KMS-11 (cell line): ENCODE measurements around the gene NTN3.
A peak's percentile ranks its signal among the peaks of the same experiment; 100 is the strongest.

Experiments used
- H2AFZ ChIP-seq: fragments of 200-600 bp; sonication (generic); 2 replicates; pipeline ENCODE4 v1.6.1; 2016; ENCODE audit warnings: antibody characterized with exemption, mixed run types, low read depth
- H3K27ac ChIP-seq: fragments of 200-600 bp; sonication (generic); 2 replicates; pipeline ENCODE4 v1.6.1; 2016; ENCODE audit warnings: mild to moderate bottlenecking, mixed run types
- H3K27me3 ChIP-seq: fragments of 200-600 bp; sonication (generic); 2 replicates; pipeline ENCODE4 v1.6.1; 2017; ENCODE audit warnings: mild to moderate bottlenecking, low read depth, mixed run types, moderate library complexity; ENCODE audit not compliant: insufficient read depth
- H3K36me3 ChIP-seq: fragments of 200-600 bp; sonication (generic); 2 replicates; pipeline ENCODE4 v1.6.1; 2017; ENCODE audit warnings: mild to moderate bottlenecking, mixed run types; ENCODE audit not compliant: insufficient read depth
- H3K4me1 ChIP-seq: fragments of 200-600 bp; sonication (generic); 2 replicates; pipeline ENCODE4 v1.6.1; 2016; ENCODE audit warnings: mild to moderate bottlenecking, low read depth, mixed run types; ENCODE audit not compliant: poor library complexity, severe bottlenecking
- H3K4me2 ChIP-seq: fragments of 200-600 bp; sonication (generic); 2 replicates; pipeline ENCODE4 v1.7.0; 2016; ENCODE audit warnings: mild to moderate bottlenecking, mixed run types
- H3K4me3 ChIP-seq: fragments of 200-600 bp; sonication (generic); IDR thresholded peaks from 2 replicates; pipeline ENCODE4 v1.6.1; 2017; ENCODE audit warnings: low read depth, low read length, mixed read lengths; ENCODE audit not compliant: insufficient read depth
- H3K79me2 ChIP-seq: fragments of 200-600 bp; sonication (generic); 2 replicates; pipeline ENCODE4 v1.6.1; 2016; ENCODE audit warnings: low read depth, mixed run types; ENCODE audit not compliant: insufficient read depth
- H3K9ac ChIP-seq: fragments of 200-600 bp; sonication (generic); 2 replicates; pipeline ENCODE4 v1.6.1; 2016; ENCODE audit warnings: mild to moderate bottlenecking, mixed run types
- H4K20me1 ChIP-seq: fragments of 200-600 bp; sonication (generic); 2 replicates; pipeline ENCODE4 v1.6.1; 2016; ENCODE audit warnings: mild to moderate bottlenecking, mixed run types; ENCODE audit not compliant: insufficient read depth
- CTCF ChIP-seq: fragments of 200-600 bp; sonication (generic); conservative IDR thresholded peaks from 2 replicates; pipeline ENCODE4 v1.6.1; 2017; ENCODE audit warnings: low read depth, mild to moderate bottlenecking, antibody characterized with exemption, low read length, moderate library complexity, mixed read lengths

NTN3 gene

GRCh38 chr16:2425825-2426430, 45.2 kb upstream of the NTN3 start:
- Histone ChIP-seq H4K20me1 (no peaks in the 10 kb centered on the region), H3K4me1 (peaks cover 14% of the 10 kb centered on the region), H3K79me2 (peaks cover 16% of the 10 kb centered on the region), H3K9ac (no peak overlapping the region), H3K36me3 (no peaks in the 10 kb centered on the region), H2AFZ (no peak overlapping the region), H3K27me3 (no peaks in the 10 kb centered on the region), H3K27ac (no peak overlapping the region), H3K4me2 (no peak overlapping the region), H3K4me3 (no peak overlapping the region)
- TF ChIP-seq CTCF: no peak

GRCh38 chr16:2426941-2427361, 44.1 kb upstream of the NTN3 start:
- no peak overlapping the region for H3K4me3 ChIP-seq
- TF ChIP-seq CTCF: no peak
- peaks cover 22% of the 10 kb centered on the region for H3K79me2 ChIP-seq
- H4K20me1 ChIP-seq: no peaks in the 10 kb centered on the region
- H2AFZ ChIP-seq: no peak overlapping the region
- no peak overlapping the region for H3K4me2 ChIP-seq
- H3K4me1 ChIP-seq: peaks cover 17% of the 10 kb centered on the region
- H3K9ac ChIP-seq: no peak overlapping the region
- H3K36me3 ChIP-seq: no peaks in the 10 kb centered on the region; the same call in 1 of the 2 replicates
- no peaks in the 10 kb centered on the region for H3K27me3 ChIP-seq
- H3K27ac ChIP-seq: no peak overlapping the region

- H3K27ac ChIP-seq: no peak overlapping the region
- H3K4me1 ChIP-seq: peaks cover 17% of the 10 kb centered on the region
- H3K9ac ChIP-seq: no peak overlapping the region
These were observed 43.6 kb upstream of the NTN3 start for GRCh38 chr16:2427526-2427925.

GRCh38 chr16:2428051-2428783, 42.9 kb upstream of the NTN3 start:
- Histone ChIP-seq H4K20me1 (no peaks in the 10 kb centered on the region), H3K4me1 (peaks cover 17% of the 10 kb centered on the region), H3K79me2 (peaks cover 22% of the 10 kb centered on the region), H2AFZ (peak overlapping the region; percentile 98), H3K27ac (0 out of 2 replicates have a peak overlapping the region, but pooled peaks have one; percentile 19), H3K36me3 (peaks cover 9% of the 10 kb centered on the region; the same call in 1 of the 2 replicates), H3K27me3 (no peaks in the 10 kb centered on the region), H3K9ac (peak overlapping the region; percentile 69), H3K4me3 (no peak overlapping the region), H3K4me2 (peak overlapping the region; percentile 93)
- TF ChIP-seq CTCF: no peak

More at GRCh38 chr16:2427526-2427925, 43.6 kb upstream of the NTN3 start:
- TF ChIP-seq CTCF: no peak
- no peaks in the 10 kb centered on the region for H4K20me1 ChIP-seq
- H2AFZ ChIP-seq: no peak overlapping the region
- peaks cover 22% of the 10 kb centered on the region for H3K79me2 ChIP-seq
- peaks cover 5% of the 10 kb centered on the region; the same call in 1 of the 2 replicates for H3K36me3 ChIP-seq
- no peak overlapping the region for H3K4me2 ChIP-seq
- H3K4me3 ChIP-seq: no peak overlapping the region
- H3K27me3 ChIP-seq: no peaks in the 10 kb centered on the region
